H9 (cell line): Measurements from ENCODE around the gene NRXN3. TPM values are rescaled to one million over a fixed set of nuclear protein-coding genes. Genes with fewer than 3 reads are reported as not detected.

Source experiments
- DNase-seq: peaks from one replicate; pipeline ENCODE4 v3.0.0-alpha.2; 2017
- H2AFZ ChIP-seq: one replicate; pipeline ENCODE4 v1.6.1; 2013; ENCODE audit warnings: mild to moderate bottlenecking, low read length, control low read depth, moderate library complexity
- H2AK5ac ChIP-seq: 2 replicates; pipeline ENCODE4 v1.6.1; 2013; ENCODE audit warnings: low read length, control low read depth, mixed read lengths; ENCODE audit not compliant: insufficient read length
- H2BK120ac ChIP-seq: one replicate; pipeline ENCODE4 v1.6.1; 2013; ENCODE audit warnings: low read depth, mild to moderate bottlenecking, low read length, control low read depth, inconsistent platforms; ENCODE audit not compliant: poor library complexity, severe bottlenecking
- H2BK12ac ChIP-seq: 2 replicates; pipeline ENCODE4 v1.6.1; 2013; ENCODE audit warnings: low read length, control low read depth, mixed read lengths, low read depth; ENCODE audit not compliant: insufficient read length
- H2BK15ac ChIP-seq: 2 replicates; pipeline ENCODE4 v1.6.1; 2013; ENCODE audit warnings: low read depth, low read length, control low read depth
- H2BK20ac ChIP-seq: one replicate; pipeline ENCODE4 v1.6.1; 2013; ENCODE audit warnings: low read depth, mild to moderate bottlenecking, low read length, control low read depth, inconsistent platforms; ENCODE audit not compliant: poor library complexity, severe bottlenecking
- H2BK5ac ChIP-seq: 2 replicates; pipeline ENCODE4 v1.6.1; 2013; ENCODE audit warnings: low read length, control low read depth, mixed read lengths; ENCODE audit not compliant: insufficient read length
- H3K14ac ChIP-seq: 2 replicates; pipeline ENCODE4 v1.6.1; 2013; ENCODE audit warnings: low read length, control low read depth; ENCODE audit not compliant: insufficient read depth
- H3K18ac ChIP-seq: 2 replicates; pipeline ENCODE4 v1.6.1; 2013; ENCODE audit warnings: low read depth, mild to moderate bottlenecking, mixed read lengths, low read length, control low read depth; ENCODE audit not compliant: insufficient read length
- H3K23ac ChIP-seq: 2 replicates; pipeline ENCODE4 v1.6.1; 2013; ENCODE audit warnings: low read length, control low read depth, mixed read lengths, low read depth; ENCODE audit not compliant: insufficient read length
- H3K23me2 ChIP-seq: 2 replicates; pipeline ENCODE4 v1.6.1; 2013; ENCODE audit warnings: low read depth, mild to moderate bottlenecking, mixed read lengths, low read length, control low read depth; ENCODE audit not compliant: insufficient read length, poor library complexity, severe bottlenecking
- H3K27ac ChIP-seq: 2 replicates; pipeline ENCODE4 v1.5.1; 2013; ENCODE audit warnings: low read length, control low read depth, mixed read lengths, low read depth; ENCODE audit not compliant: insufficient read length
- H3K27me3 ChIP-seq: 2 replicates; pipeline ENCODE4 v1.6.1; 2013; ENCODE audit warnings: low read length, control low read depth, inconsistent platforms; ENCODE audit not compliant: insufficient read depth
- H3K4ac ChIP-seq: 2 replicates; pipeline ENCODE4 v1.6.1; 2013; ENCODE audit warnings: low read depth, mild to moderate bottlenecking, control low read depth, inconsistent platforms, low read length, moderate library complexity
- H3K4me1 ChIP-seq: 2 replicates; pipeline ENCODE4 v1.6.1; 2013; ENCODE audit warnings: low read length, control low read depth, inconsistent platforms; ENCODE audit not compliant: insufficient read depth
- H3K4me2 ChIP-seq: 2 replicates; pipeline ENCODE4 v1.6.1; 2013; ENCODE audit warnings: low read length, control low read depth, mixed read lengths; ENCODE audit not compliant: insufficient read length, insufficient read depth
- H3K56ac ChIP-seq: 2 replicates; pipeline ENCODE4 v1.6.1; 2013; ENCODE audit warnings: low read depth, mild to moderate bottlenecking, mixed read lengths, low read length, control low read depth; ENCODE audit not compliant: insufficient read length
- H3K79me1 ChIP-seq: 2 replicates; pipeline ENCODE4 v1.6.1; 2013; ENCODE audit warnings: low read depth, mild to moderate bottlenecking, moderate library complexity, low read length, control low read depth, inconsistent platforms; ENCODE audit not compliant: insufficient read depth, poor library complexity, severe bottlenecking
- H3K79me2 ChIP-seq: 2 replicates; pipeline ENCODE4 v1.6.1; 2013; ENCODE audit warnings: low read length, control low read depth, inconsistent platforms; ENCODE audit not compliant: insufficient read depth
- H3K9ac ChIP-seq: 2 replicates; pipeline ENCODE4 v1.6.1; 2013; ENCODE audit warnings: low read length, control low read depth, mixed read lengths; ENCODE audit not compliant: insufficient read length; ENCODE audit errors: extremely low read depth
- H3K9me3 ChIP-seq: one replicate; pipeline ENCODE4 v1.6.1; 2013; ENCODE audit warnings: low read depth, low read length, inconsistent platforms; ENCODE audit not compliant: control insufficient read depth
- H3T11ph ChIP-seq: one replicate; pipeline ENCODE4 v1.6.1; 2013; ENCODE audit warnings: mild to moderate bottlenecking, low read length, control low read depth, inconsistent platforms
- H4K20me1 ChIP-seq: one replicate; pipeline ENCODE4 v1.6.1; 2013; ENCODE audit not compliant: control insufficient read depth, insufficient read length, insufficient read depth
- H4K5ac ChIP-seq: 2 replicates; pipeline ENCODE4 v1.6.1; 2013; ENCODE audit warnings: low read depth, mild to moderate bottlenecking, mixed read lengths, low read length, control low read depth; ENCODE audit not compliant: insufficient read length
- H4K8ac ChIP-seq: replicated peaks from 2 replicates; pipeline ENCODE4 v1.6.1; 2013; ENCODE audit warnings: low read length, control low read depth, mixed read lengths, low read depth; ENCODE audit not compliant: insufficient read length
- H4K91ac ChIP-seq: 2 replicates; pipeline ENCODE4 v1.6.1; 2013; ENCODE audit warnings: low read depth, mild to moderate bottlenecking, moderate library complexity, mixed read lengths, low read length, control low read depth; ENCODE audit not compliant: insufficient read length
- H3K27ac Mint-ChIP-seq, 3 experiments: 2 replicates in 2 of 3; 3 replicates in 1 of 3; pipeline ENCODE4 v1.8.0; 2020 to 2021; ENCODE audit warnings: mixed read lengths in 3 of 3, mild to moderate bottlenecking in 1 of 3, moderate library complexity in 1 of 3
- H3K27me3 Mint-ChIP-seq: 2 replicates; pipeline ENCODE4 v1.8.0; 2021; ENCODE audit warnings: low read depth, mild to moderate bottlenecking, moderate library complexity, mixed read lengths
- H3K36me3 Mint-ChIP-seq, 3 experiments: 2 replicates in 2 of 3; 3 replicates in 1 of 3; pipeline ENCODE4 v1.8.0; 2020 to 2021; ENCODE audit warnings: low read depth in 3 of 3, mixed read lengths in 3 of 3; ENCODE audit not compliant: insufficient read depth in 1 of 3
- H3K4me1 Mint-ChIP-seq, 2 experiments: 2 replicates each; pipeline ENCODE4 v1.8.0; 2020; ENCODE audit warnings: mixed read lengths in 2 of 2
- H3K4me3 Mint-ChIP-seq, 2 experiments: 2 replicates in 1 of 2; 3 replicates in 1 of 2; pipeline ENCODE4 v1.8.0; 2020 to 2021; ENCODE audit warnings: mild to moderate bottlenecking in 2 of 2, mixed read lengths in 2 of 2, moderate library complexity in 1 of 2
- H3K9me3 Mint-ChIP-seq, 2 experiments: 2 replicates in 1 of 2; 3 replicates in 1 of 2; pipeline ENCODE4 v1.8.0; 2020; ENCODE audit warnings: mild to moderate bottlenecking in 2 of 2, mixed read lengths in 2 of 2, moderate library complexity in 1 of 2
- CTCF ChIP-seq: fragments of 200-600 bp; sonication (generic); conservative IDR thresholded peaks from 3 replicates; pipeline ENCODE4 v1.8.0; 2021; ENCODE audit warnings: antibody characterized with exemption, mild to moderate bottlenecking
- WGBS: extraction: QIAGEN DNeasy Blood & Tissue Kit; methylation state at CpG from one replicate; pipeline ENCODE4 v1.1.7; 2013; ENCODE audit warnings: missing lambda C conversion rate, low lambda C conversion rate, mixed read lengths; ENCODE audit not compliant: insufficient read length; ENCODE audit errors: extremely low coverage; 5-methylcytosine and 5-hydroxymethylcytosine counted together
- total RNA-seq: library from RNA; stranded (reverse); gene quantifications from 2 replicates; pipeline ENCODE4 v1.2.1, GENCODE V29; 2021

NRXN3 gene
- total RNA-seq, 1 experiment from 2014 or later, result 1.8 TPM

GRCh38 chr14:79906994-79907393 lies 1736.8 kb downstream of the NRXN3 start:
- Mint-ChIP-seq H3K27ac (no peak overlapping the region), H3K36me3 (no peaks in the 10 kb centered on the region), H3K4me1 (no peaks in the 10 kb centered on the region), H3K4me3 (no peak overlapping the region), H3K27me3 (no peaks in the 10 kb centered on the region; the same call in 1 of the 2 replicates), H3K9me3 (no peaks in the 10 kb centered on the region)
- Histone ChIP-seq H2BK12ac (no peak overlapping the region), H4K91ac (no peak overlapping the region), H3K9me3 (no peaks in the 10 kb centered on the region), H4K20me1 (no peaks in the 10 kb centered on the region), H2AK5ac (no peak overlapping the region), H2AFZ (no peak overlapping the region), H3K23me2 (no peaks in the 10 kb centered on the region), H2BK15ac (no peak overlapping the region), H3K79me1 (no peaks in the 10 kb centered on the region), H3K79me2 (no peaks in the 10 kb centered on the region), H2BK5ac (no peak overlapping the region), H3K23ac (no peak overlapping the region), H3K27me3 (no peaks in the 10 kb centered on the region), H3K4ac (no peak overlapping the region), H3K4me1 (no peaks in the 10 kb centered on the region), H3K56ac (no peak overlapping the region), H2BK120ac (no peak overlapping the region), H3K27ac (no peak overlapping the region), H2BK20ac (no peak overlapping the region), H4K5ac (no peak overlapping the region), H3K14ac (no peak overlapping the region), H3K9ac (no peak overlapping the region), H3T11ph (no peak overlapping the region), H3K18ac (no peak overlapping the region), H4K8ac (no peak overlapping the region), H3K4me2 (no peak overlapping the region)
- no CpG with 5 or more reads among the region's 1 CpG for WGBS
- no peak for TF ChIP-seq CTCF
- DNase-seq, result no peak
